Adrenal gland (tissue), 12 donors: ENCODE results near the gene CDC14B. TPM values are rescaled to one million over a fixed set of nuclear protein-coding genes. Genes with fewer than 3 reads are reported as not detected.
"Not testable (repeated sequence)": the region's sequence is repeated elsewhere in the genome, so short reads cannot be mapped to it uniquely, and the experiment has no call there.

Experiments used
- DNase-seq, 7 donors: peaks; one replicate each; pipeline ENCODE4 v3.0.0-alpha.2; 2019 to 2020
- H3K27ac ChIP-seq, 5 donors: fragments of 200-600 bp; sonication (generic) in 4 of 5; 1 replicate in 3 of 5; 2 replicates in 2 of 5; pipeline versions ENCODE4 v1.5.1 to v1.8.0; 2016 to 2020; ENCODE audit warnings: mild to moderate bottlenecking in 1 of 5
- H3K27me3 ChIP-seq: fragments of 200-600 bp; 2 replicates; pipeline ENCODE4 v1.8.0; 2021
- H3K36me3 ChIP-seq, 2 donors: fragments of 200-600 bp; replicated peaks in 1 of 2; 1 replicate in 1 of 2; 2 replicates in 1 of 2; pipeline versions ENCODE4 v1.5.1 to v1.8.0; 2018 to 2022
- H3K4me1 ChIP-seq, 2 donors: fragments of 200-600 bp; replicated peaks in 1 of 2; 1 replicate in 1 of 2; 2 replicates in 1 of 2; pipeline versions ENCODE4 v1.5.1 to v1.8.0; 2018 to 2021
- H3K4me3 ChIP-seq, 4 donors: fragments of 200-600 bp; sonication (generic) in 3 of 4; one replicate each; pipeline ENCODE4 v1.5.1; 2016 to 2018
- H3K9me3 ChIP-seq, 3 donors: fragments of 200-600 bp; sonication (generic) in 1 of 3; replicated peaks in 1 of 3; 1 replicate in 2 of 3; 2 replicates in 1 of 3; pipeline versions ENCODE4 v1.5.1 to v1.8.0; 2016 to 2021
- CTCF ChIP-seq, 6 experiments: fragments of 450-650 bp in 4 of 6; fragments of 200-600 bp in 2 of 6; sonication (generic) in 1 of 6; IDR thresholded peaks; 1 replicate in 5 of 6; 2 replicates in 1 of 6; pipeline versions ENCODE4 v1.5.1 to v1.8.0; 2016 to 2021; ENCODE audit warnings: antibody characterized with exemption in 6 of 6, mild to moderate bottlenecking in 2 of 6, moderate library complexity in 1 of 6
- POLR2A ChIP-seq, 2 donors: fragments of 450-650 bp; IDR thresholded peaks; one replicate each; pipeline ENCODE4 v1.6.1; 2017; ENCODE audit warnings: antibody characterized with exemption in 2 of 2, mild to moderate bottlenecking in 2 of 2, moderate library complexity in 1 of 2
- WGBS, 4 donors: extraction: QIAGEN DNeasy Blood & Tissue Kit in 2 of 4; methylation state at CpG; one replicate each; pipeline versions ENCODE4 v1.1.5 to v1.1.7; 2013 to 2017; 5-methylcytosine and 5-hydroxymethylcytosine counted together
- intact Hi-C, 2 donors: fragments of 100-400 bp; cut with DNase I; formaldehyde crosslinking; loops; one replicate each; pipeline versions ENCODE4 v1.14.1 to v1.15.0; 2022 to 2023
- polyA plus RNA-seq, 3 donors: library from polyadenylated mRNA; stranded (reverse); fragments of 200-250 nt in 2 of 3; fragments of 350-450 nt in 1 of 3; fragmentation: Illumina TruSeq in 1 of 3; extraction: RNeasy Lipid Tissue Mini Kit (QIAGEN cat#74804) in 1 of 3; gene quantifications; one replicate each; pipeline ENCODE4 v1.2.3, GENCODE V29; 2013 to 2014
- total RNA-seq, 9 donors: library from RNA; depleted of rRNA in 4 of 9; stranded (reverse); fragments of >200 nt in 4 of 9; fragments of 120-200 nt in 1 of 9; fragmentation: NEBNext Ultra II Directional in 1 of 9; extraction: Animal tissue kit (Norgen Biotek cat#: 25700) in 1 of 9; gene quantifications; one replicate each; pipeline versions ENCODE4 v1.1.0 to v1.2.4, GENCODE V29; 2013 to 2023
- donor health status: healthy with polysubstance abuse.
- donor health status: Bipolar disorder and iron deficiency.
- donor health status: DM: yes; HTN: yes; CAD: no.
- donor health status: DM: no; HTN: no; CAD: no.
- donor health status: DM: no; HTN: no; CAD: no.
- donor health status: DM: yes; HTN: yes; CAD: no.

The CDC14B gene
- total and polyA plus RNA-seq, 12 donors, result 2.1 to 19.1 (median 10.2) TPM

- Histone ChIP-seq H3K27me3 (no peaks in the 10 kb centered on the region), H3K27ac (no peak overlapping the region), H3K36me3 (no peaks in the 10 kb centered on the region), H3K4me3 (no peak overlapping the region), H3K4me1 (peaks cover 0 to 19% of the 10 kb centered on the region in 2 donors), H3K9me3 (no peaks in the 10 kb centered on the region)
- 83 to 95% (median 86%) methylated on average over 4 of the region's 4 CpGs for WGBS, 4 donors
- TF ChIP-seq CTCF (IDR thresholded peaks at IDR 0.05), result no peak
- no peak for TF ChIP-seq POLR2A (IDR thresholded peaks at IDR 0.05)
- intact Hi-C loops, result no loop called here
- no peak for DNase-seq
Observed at GRCh38 chr9:96550659-96551058, 69.0 kb downstream of the CDC14B start.

GRCh38 chr9:96543131-96543530 lies 76.5 kb downstream of the CDC14B start:
- H3K36me3 ChIP-seq, DNase-seq, H3K27ac ChIP-seq, H3K4me1 ChIP-seq, H3K27me3 ChIP-seq, intact Hi-C loops, H3K4me3 ChIP-seq, H3K9me3 ChIP-seq: not testable (repeated sequence)
- WGBS, 4 donors, result 93 to 96% (median 94%) methylated on average over 13 to 15 of the region's 15 CpGs

GRCh38 chr9:96540106-96540505 lies 79.5 kb downstream of the CDC14B start:
- peaks cover 0 to 8% of the 10 kb centered on the region in 2 donors for H3K36me3 ChIP-seq
- TF ChIP-seq POLR2A (IDR thresholded peaks at IDR 0.05) (no peak), CTCF (IDR thresholded peaks at IDR 0.05) (no peak)
- intact Hi-C loops, result no loop called here

GRCh38 chr9:96532173-96532572 lies 87.5 kb downstream of the CDC14B start:
- Histone ChIP-seq H3K4me3 (no peak overlapping the region), H3K27ac (no peak overlapping the region), H3K4me1 (no peaks in the 10 kb centered on the region), H3K36me3 (no peaks in the 10 kb centered on the region), H3K9me3 (no peaks in the 10 kb centered on the region), H3K27me3 (no peaks in the 10 kb centered on the region)
- intact Hi-C loops, result no loop called here
- DNase-seq, result no peak
- no peak for TF ChIP-seq POLR2A (IDR thresholded peaks at IDR 0.05)
- no peak for TF ChIP-seq CTCF (IDR thresholded peaks at IDR 0.05)

More at GRCh38 chr9:96540106-96540505, 79.5 kb downstream of the CDC14B start:
- WGBS, 4 donors, result 94 to 100% (median 97%) methylated on average over 3 of the region's 3 CpGs
- Histone ChIP-seq H3K27ac (no peak overlapping the region), H3K9me3 (no peaks in the 10 kb centered on the region), H3K4me3 (no peak overlapping the region), H3K27me3 (no peaks in the 10 kb centered on the region), H3K4me1 (no peaks in the 10 kb centered on the region)
- no peak for DNase-seq

GRCh38 chr9:96524764-96525163 lies 94.9 kb downstream of the CDC14B start:
- no peaks in the 10 kb centered on the region for H3K9me3 ChIP-seq
- DNase-seq, result no peak
- no peaks in the 10 kb centered on the region for H3K36me3 ChIP-seq
- H3K4me1 ChIP-seq, result no peaks in the 10 kb centered on the region
- intact Hi-C loops, result no loop called here
- 87 to 94% (median 91%) methylated on average over 2 of the region's 2 CpGs for WGBS, 4 donors
- TF ChIP-seq POLR2A (IDR thresholded peaks at IDR 0.05), result no peak
- TF ChIP-seq CTCF (IDR thresholded peaks at IDR 0.05), result no peak
- H3K4me3 ChIP-seq, result no peak overlapping the region
- peak overlapping the region in 1 of 5 donors; percentile 78 for H3K27ac ChIP-seq
- no peaks in the 10 kb centered on the region for H3K27me3 ChIP-seq
